ENCODE results near the gene TTC31.

TTC31 gene

GRCh38 chr2:74482801-74483674 lies at the start of gene TTC31, which contains the start of gene CCDC142:
TSS of gene TTC31 (plus strand) at chr2:74483081. CDS start at chr2:74483096, 15 bp downstream.
TSS of gene CCDC142 (minus strand) at chr2:74482998. CDS start at chr2:74482837, 161 bp downstream.
- no peaks in the 10 kb centered on the region for H3K27me3 ChIP-seq (ENCODE audit: control insufficient read depth, low read length)
- peak within 1 kb of the TSS; percentile 99 for H3K4me2 ChIP-seq (ENCODE audit: low read length)
- no peaks in the 10 kb centered on the region for H3K9me3 ChIP-seq (ENCODE audit: control insufficient read depth, insufficient read depth, low read length)
- H3K4me3 ChIP-seq (ENCODE audit: low read length): peak within 1 kb of the TSS; percentile 98
- peaks cover 31% of the 10 kb centered on the region for H3K36me3 ChIP-seq (ENCODE audit: control insufficient read depth, low read length)
- peaks cover 7% of the 10 kb centered on the region; the same call in 1 of the 2 replicates for H4K20me1 ChIP-seq (ENCODE audit: control insufficient read depth, insufficient read depth, low read depth, low read length)
- H3K9me2 ChIP-seq (replicated peaks; ENCODE audit: control insufficient read depth, low read length): no peaks in the 10 kb centered on the region
- peaks cover 36% of the 10 kb centered on the region for H3K79me2 ChIP-seq (ENCODE audit: control insufficient read depth, low read length)
- peak within 1 kb of the TSS; percentile 78 for H3K27ac ChIP-seq (ENCODE audit: low read depth, low read length)
- H3K4me1 ChIP-seq (ENCODE audit: control insufficient read depth, low read length): peaks cover 23% of the 10 kb centered on the region
- H3F3A ChIP-seq (ENCODE audit: control insufficient read depth, insufficient read depth): no peaks in the 10 kb centered on the region
- peak; percentile 97 for TF ChIP-seq CTCF (IDR thresholded peaks at IDR 0.05; ENCODE audit: low read depth, low read length, poor library complexity, severe bottlenecking)
- no peak for TF ChIP-seq EZH2phosphoT487 (IDR thresholded peaks at IDR 0.05; ENCODE audit: borderline replicate concordance, low read length)

DNA sequence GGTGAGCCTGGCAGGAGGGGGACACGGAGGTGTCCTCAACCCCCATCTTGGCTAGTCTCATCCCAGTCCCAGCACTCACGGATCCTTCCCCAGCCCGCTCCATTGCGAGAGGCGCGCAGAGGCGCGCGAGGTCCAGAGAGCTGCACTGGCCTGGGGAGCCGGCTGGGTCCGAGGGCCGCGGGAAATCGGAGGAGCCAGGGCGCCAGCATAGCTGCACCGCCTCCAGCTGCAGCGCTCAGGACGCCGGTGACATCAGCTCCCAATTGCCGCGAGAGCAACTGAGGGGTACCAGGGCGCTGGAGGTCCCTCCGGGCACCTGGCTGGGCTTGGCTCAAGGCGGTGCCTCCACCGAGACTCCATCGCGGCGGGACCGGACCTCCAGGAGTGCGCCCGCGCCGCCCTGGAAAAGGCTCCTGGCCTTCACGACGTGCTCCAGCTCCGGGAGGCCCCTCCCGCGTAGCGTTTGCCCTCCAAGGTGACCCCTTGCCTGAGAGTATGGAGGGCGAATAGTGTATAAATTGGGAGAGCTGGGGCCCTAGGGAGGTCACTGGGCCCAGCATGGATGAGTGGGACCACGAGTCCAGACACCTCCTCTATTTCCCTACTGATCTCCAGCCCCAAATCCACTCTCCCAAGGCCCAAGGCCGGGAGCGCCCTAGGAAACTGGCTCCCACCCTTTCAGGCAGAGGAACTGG lies 46.6 kb upstream of the TTC31 start:
- H3K9me3 ChIP-seq (ENCODE audit: control insufficient read depth, insufficient read depth, low read length): no peaks in the 10 kb centered on the region
- H3K4me2 ChIP-seq (ENCODE audit: low read length): no peak overlapping the region
- no peak overlapping the region for H3K4me3 ChIP-seq (ENCODE audit: low read length)
- no peaks in the 10 kb centered on the region for H3K36me3 ChIP-seq (ENCODE audit: control insufficient read depth, low read length)
- TF ChIP-seq EZH2phosphoT487 (IDR thresholded peaks at IDR 0.05; ENCODE audit: borderline replicate concordance, low read length): no peak
- TF ChIP-seq CTCF (IDR thresholded peaks at IDR 0.05; ENCODE audit: low read depth, low read length, poor library complexity, severe bottlenecking): no peak
- no peaks in the 10 kb centered on the region for H3K79me2 ChIP-seq (ENCODE audit: control insufficient read depth, low read length)
- H4K20me1 ChIP-seq (ENCODE audit: control insufficient read depth, insufficient read depth, low read depth, low read length): no peaks in the 10 kb centered on the region
- no peak overlapping the region for H3K27ac ChIP-seq (ENCODE audit: low read depth, low read length)
- H3K4me1 ChIP-seq (ENCODE audit: control insufficient read depth, low read length): peaks cover 32% of the 10 kb centered on the region
- no peaks in the 10 kb centered on the region for H3K9me2 ChIP-seq (replicated peaks; ENCODE audit: control insufficient read depth, low read length)
- H3F3A ChIP-seq (ENCODE audit: control insufficient read depth, insufficient read depth): no peaks in the 10 kb centered on the region
- H3K27me3 ChIP-seq (ENCODE audit: control insufficient read depth, low read length): peaks cover 5% of the 10 kb centered on the region

- Histone ChIP-seq H3K9me2 (replicated peaks; ENCODE audit: control insufficient read depth, low read length) (no peaks in the 10 kb centered on the region), H3F3A (ENCODE audit: control insufficient read depth, insufficient read depth) (no peaks in the 10 kb centered on the region), H3K4me1 (ENCODE audit: control insufficient read depth, low read length) (peaks cover 35% of the 10 kb centered on the region), H4K20me1 (ENCODE audit: control insufficient read depth, insufficient read depth, low read depth, low read length) (no peaks in the 10 kb centered on the region), H3K27me3 (ENCODE audit: control insufficient read depth, low read length) (peaks cover 13% of the 10 kb centered on the region), H3K4me2 (ENCODE audit: low read length) (no peak overlapping the region), H3K4me3 (ENCODE audit: low read length) (no peak overlapping the region), H3K27ac (ENCODE audit: low read depth, low read length) (no peak overlapping the region), H3K9me3 (ENCODE audit: control insufficient read depth, insufficient read depth, low read length) (no peaks in the 10 kb centered on the region), H3K79me2 (ENCODE audit: control insufficient read depth, low read length) (no peaks in the 10 kb centered on the region), H3K36me3 (ENCODE audit: control insufficient read depth, low read length) (no peaks in the 10 kb centered on the region)
- TF ChIP-seq CTCF (IDR thresholded peaks at IDR 0.05; ENCODE audit: low read depth, low read length, poor library complexity, severe bottlenecking) (no peak), EZH2phosphoT487 (IDR thresholded peaks at IDR 0.05; ENCODE audit: borderline replicate concordance, low read length) (no peak)
These were observed 45.8 kb upstream of the TTC31 start for GRCh38 chr2:74436848-74437695.
